PFSK-1 (cell line): Measurements from ENCODE around the gene SLC28A1.

ENCODE experiments used
- FOXP2 ChIP-seq: optimal IDR thresholded peaks from 2 replicates; pipeline ENCODE3; 2011; ENCODE audit warnings: borderline replicate concordance, control low read depth, inconsistent platforms; ENCODE audit not compliant: insufficient read depth; ENCODE audit errors: extremely low read length, extremely low read depth
- POLR2AphosphoS5 ChIP-seq: IDR thresholded peaks from 2 replicates; pipeline ENCODE4 v1.6.1; 2012; ENCODE audit warnings: low read depth, mild to moderate bottlenecking, control low read depth, low read length, moderate library complexity
- REST ChIP-seq, 2 experiments: IDR thresholded peaks; 2 replicates each; pipeline versions ENCODE4 v1.6.1 to v1.8.0; 2011 to 2012; ENCODE audit warnings: low read depth in 2 of 2, low read length in 2 of 2, control low read depth in 1 of 2, inconsistent platforms in 1 of 2, mild to moderate bottlenecking in 1 of 2, moderate library complexity in 1 of 2; ENCODE audit not compliant: insufficient read depth in 1 of 2
- SIN3A ChIP-seq: IDR thresholded peaks from 2 replicates; pipeline ENCODE4 v1.6.1; 2012; ENCODE audit warnings: mild to moderate bottlenecking, low read length, moderate library complexity, borderline replicate concordance; ENCODE audit not compliant: insufficient read depth
- TAF1 ChIP-seq: IDR thresholded peaks from 2 replicates; pipeline ENCODE4 v1.6.1; 2012; ENCODE audit warnings: low read length, control low read depth, borderline replicate concordance; ENCODE audit not compliant: insufficient read depth

Gene SLC28A1

GRCh38 chr15:84878504-84878903, 6.0 kb upstream of the SLC28A1 start:
- TF ChIP-seq SIN3A = no peak

GRCh38 chr15:84879088-84879780, 5.2 kb upstream of the SLC28A1 start:
- TF ChIP-seq SIN3A (no peak), TAF1 (no peak), REST (IDR thresholded peaks at IDR 0.05; ENCODE audit: insufficient read depth in 1 of 2, low read depth in 2 of 2, low read length in 2 of 2) (no peak), POLR2AphosphoS5 (no peak), FOXP2 (no peak)

- no peak for TF ChIP-seq POLR2AphosphoS5
- TF ChIP-seq SIN3A = no peak
- no peak for TF ChIP-seq FOXP2
- no peak for TF ChIP-seq REST (IDR thresholded peaks at IDR 0.05; ENCODE audit: insufficient read depth in 1 of 2, low read depth in 2 of 2, low read length in 2 of 2)
- no peak for TF ChIP-seq TAF1
These were observed 4.5 kb upstream of the SLC28A1 start for GRCh38 chr15:84880007-84880406.

GRCh38 chr15:84880822-84881519, 3.5 kb upstream of the SLC28A1 start:
- no peak for TF ChIP-seq POLR2AphosphoS5
- TF ChIP-seq FOXP2 = no peak
- TF ChIP-seq REST (IDR thresholded peaks at IDR 0.05; ENCODE audit: insufficient read depth in 1 of 2, low read depth in 2 of 2, low read length in 2 of 2) = no peak
- no peak for TF ChIP-seq TAF1
- no peak for TF ChIP-seq SIN3A

GRCh38 chr15:84881520-84881830, 3.0 kb upstream of the SLC28A1 start:
- no peak for TF ChIP-seq FOXP2
- TF ChIP-seq SIN3A = no peak
- TF ChIP-seq TAF1 = no peak
- no peak for TF ChIP-seq POLR2AphosphoS5
- TF ChIP-seq REST (IDR thresholded peaks at IDR 0.05; ENCODE audit: insufficient read depth in 1 of 2, low read depth in 2 of 2, low read length in 2 of 2) = no peak
